GM12873 (cell line): Measurements from ENCODE around the gene GALR3.

Experiments used
- TF ChIP-seq, protein P1 (sequence below): IDR thresholded peaks from 2 replicates; pipeline ENCODE4 v1.5.1; 2012; ENCODE audit warnings: low read depth, mild to moderate bottlenecking, moderate library complexity, low read length, control low read depth; ENCODE audit not compliant: insufficient read depth; ENCODE audit errors: missing control alignments

GALR3 gene

DNA sequence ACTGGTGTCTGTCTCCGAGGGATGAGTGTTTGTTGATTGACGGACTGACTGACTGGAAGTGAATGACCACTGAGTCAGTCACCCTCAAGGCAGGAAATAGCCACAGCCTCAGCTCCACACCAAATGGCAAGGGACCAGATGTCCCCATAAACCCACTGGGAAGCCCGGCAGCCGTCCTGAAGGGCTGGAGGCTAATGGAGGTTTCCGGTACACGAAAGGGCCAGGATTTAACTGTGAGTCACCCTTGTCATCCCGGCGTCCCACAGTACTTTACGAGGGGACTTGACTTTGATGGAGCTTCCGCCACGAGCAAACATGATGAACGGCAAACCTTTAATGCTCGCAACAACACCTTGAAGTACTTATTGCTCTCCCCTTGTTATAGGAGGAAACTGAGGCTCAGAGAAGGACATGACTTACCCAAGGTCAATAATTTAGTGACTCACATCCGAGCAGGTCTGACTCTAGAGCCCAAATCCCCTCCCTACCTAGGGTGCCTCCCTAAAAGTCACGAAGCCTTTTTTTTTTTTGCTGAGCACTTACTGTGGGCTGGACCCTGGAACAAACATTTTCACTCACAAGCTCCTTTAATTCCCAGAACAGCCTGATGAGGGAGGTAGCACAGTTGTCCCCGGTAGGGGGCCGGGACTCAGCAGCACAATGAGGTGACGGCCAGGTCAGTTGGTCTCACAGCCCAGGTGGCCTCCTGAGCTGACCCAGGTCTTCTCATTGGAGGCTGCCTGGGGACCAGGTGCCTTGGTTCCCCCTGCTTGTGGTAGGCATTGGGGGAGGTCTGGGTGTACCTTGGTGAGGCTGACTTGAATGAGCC lies 40.6 kb upstream of the GALR3 start:
- TF ChIP-seq, protein P1, sequence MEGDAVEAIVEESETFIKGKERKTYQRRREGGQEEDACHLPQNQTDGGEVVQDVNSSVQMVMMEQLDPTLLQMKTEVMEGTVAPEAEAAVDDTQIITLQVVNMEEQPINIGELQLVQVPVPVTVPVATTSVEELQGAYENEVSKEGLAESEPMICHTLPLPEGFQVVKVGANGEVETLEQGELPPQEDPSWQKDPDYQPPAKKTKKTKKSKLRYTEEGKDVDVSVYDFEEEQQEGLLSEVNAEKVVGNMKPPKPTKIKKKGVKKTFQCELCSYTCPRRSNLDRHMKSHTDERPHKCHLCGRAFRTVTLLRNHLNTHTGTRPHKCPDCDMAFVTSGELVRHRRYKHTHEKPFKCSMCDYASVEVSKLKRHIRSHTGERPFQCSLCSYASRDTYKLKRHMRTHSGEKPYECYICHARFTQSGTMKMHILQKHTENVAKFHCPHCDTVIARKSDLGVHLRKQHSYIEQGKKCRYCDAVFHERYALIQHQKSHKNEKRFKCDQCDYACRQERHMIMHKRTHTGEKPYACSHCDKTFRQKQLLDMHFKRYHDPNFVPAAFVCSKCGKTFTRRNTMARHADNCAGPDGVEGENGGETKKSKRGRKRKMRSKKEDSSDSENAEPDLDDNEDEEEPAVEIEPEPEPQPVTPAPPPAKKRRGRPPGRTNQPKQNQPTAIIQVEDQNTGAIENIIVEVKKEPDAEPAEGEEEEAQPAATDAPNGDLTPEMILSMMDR, result peak; percentile 18

DNA sequence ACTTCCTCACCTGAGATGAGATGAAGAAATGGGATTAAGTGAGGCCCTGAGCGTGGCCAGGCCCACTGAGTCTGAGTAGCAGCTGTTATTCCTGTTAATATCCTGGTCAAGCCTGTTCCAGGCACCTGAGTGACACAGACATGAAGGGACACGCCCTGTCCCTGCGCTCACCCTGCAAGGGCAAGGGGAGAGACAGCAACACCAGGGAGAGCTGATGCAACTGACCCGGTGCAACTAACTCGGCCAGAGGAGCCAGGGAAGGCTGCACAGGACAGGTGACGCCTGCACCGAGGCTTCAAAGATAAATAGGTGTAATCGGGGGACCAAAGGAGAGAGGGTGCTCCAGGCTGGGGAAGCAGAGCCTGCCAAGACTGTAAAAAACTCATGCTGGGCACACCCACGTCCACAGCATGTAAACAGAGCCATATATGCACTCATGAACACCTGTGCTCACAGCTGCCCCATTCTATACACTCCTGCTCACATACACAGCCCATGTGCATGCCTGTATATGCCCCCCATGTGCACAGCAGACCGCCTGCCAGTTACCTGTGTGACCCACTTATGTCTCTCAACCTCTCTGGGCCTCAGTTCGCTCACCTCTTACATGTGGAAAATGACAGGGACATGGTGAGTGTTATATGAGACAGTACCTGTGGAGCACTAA lies 38.2 kb upstream of the GALR3 start:
- TF ChIP-seq, protein P1, result no peak

DNA sequence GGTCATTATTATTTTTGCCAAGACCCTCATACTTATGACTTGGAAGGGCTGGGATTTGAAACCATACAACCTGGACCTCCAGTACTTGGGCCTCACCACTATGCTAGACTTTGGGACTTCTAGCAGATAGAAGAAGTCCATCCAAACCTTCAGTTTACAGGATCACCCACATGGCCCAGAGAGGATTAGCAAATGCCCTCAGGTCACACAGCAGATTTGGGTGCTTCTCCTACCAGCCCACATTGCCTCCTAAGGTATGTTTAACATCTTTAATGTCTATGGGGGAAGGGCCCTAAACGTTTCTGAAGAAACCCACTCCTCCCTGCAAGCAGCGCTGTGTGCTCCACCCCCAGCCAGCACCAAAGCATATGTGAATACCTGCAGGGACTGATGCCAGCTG lies 32.9 kb upstream of the GALR3 start:
- TF ChIP-seq, protein P1, result no peak

DNA sequence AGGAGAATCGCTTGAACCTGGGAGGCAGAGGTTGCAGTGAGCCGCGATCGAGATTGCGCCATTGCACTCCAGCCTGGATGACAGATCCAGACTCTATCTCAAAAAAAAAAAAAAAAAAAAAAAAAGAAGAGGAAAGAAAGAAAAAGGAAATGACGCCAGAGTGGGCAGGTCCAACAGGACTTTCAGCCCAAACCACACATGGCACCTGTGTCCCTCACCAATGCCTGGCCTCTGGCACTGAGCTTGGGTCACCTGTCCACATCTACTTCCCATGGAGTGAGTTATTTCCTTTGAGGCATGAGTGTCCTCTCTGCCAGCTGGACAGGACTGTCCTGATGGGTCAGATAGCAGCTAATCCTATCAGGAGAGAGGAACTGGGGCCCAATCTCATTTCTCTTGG lies 30.7 kb upstream of the GALR3 start:
- TF ChIP-seq, protein P1, result no peak

DNA sequence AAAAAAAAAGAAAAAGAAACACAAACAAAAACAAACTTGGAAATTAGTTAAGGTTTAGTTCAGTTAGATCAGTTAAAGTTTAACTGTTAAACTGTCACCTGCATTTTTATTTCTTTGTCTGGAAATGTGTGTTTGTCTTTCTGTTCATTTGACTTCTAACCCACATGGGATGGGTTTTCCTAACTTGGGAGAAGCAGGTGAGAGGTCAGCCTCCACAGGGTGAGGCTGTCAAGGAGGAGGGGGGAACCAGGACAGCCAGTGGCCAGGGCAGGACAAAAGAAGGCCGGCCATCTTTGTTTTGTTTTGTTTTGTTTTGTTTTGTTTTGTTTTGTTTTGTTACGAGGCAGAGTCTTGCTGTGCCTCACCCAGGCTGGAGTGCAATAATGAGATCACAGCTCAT lies 28.8 kb upstream of the GALR3 start:
- TF ChIP-seq, protein P1, result no peak

DNA sequence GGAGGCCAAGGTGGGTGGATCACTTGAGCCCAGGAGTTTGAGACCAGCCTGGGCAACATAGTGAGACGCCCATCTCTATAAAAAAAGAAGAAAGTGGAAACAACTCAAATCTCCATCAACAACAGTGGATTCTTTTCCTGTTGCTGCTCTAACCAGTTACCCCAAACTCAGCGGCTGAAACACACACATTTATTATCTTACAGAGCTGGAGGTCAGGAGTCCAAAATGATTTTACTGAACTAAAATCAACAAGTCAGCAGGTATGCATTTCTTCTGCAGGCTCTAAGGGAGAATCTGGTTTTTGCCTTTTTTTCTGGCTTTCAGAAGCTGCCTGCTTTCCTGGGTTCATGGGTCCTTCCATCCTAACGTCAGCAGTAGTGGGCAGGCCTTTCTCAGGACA lies 27.1 kb upstream of the GALR3 start:
- TF ChIP-seq, protein P1, result no peak

DNA sequence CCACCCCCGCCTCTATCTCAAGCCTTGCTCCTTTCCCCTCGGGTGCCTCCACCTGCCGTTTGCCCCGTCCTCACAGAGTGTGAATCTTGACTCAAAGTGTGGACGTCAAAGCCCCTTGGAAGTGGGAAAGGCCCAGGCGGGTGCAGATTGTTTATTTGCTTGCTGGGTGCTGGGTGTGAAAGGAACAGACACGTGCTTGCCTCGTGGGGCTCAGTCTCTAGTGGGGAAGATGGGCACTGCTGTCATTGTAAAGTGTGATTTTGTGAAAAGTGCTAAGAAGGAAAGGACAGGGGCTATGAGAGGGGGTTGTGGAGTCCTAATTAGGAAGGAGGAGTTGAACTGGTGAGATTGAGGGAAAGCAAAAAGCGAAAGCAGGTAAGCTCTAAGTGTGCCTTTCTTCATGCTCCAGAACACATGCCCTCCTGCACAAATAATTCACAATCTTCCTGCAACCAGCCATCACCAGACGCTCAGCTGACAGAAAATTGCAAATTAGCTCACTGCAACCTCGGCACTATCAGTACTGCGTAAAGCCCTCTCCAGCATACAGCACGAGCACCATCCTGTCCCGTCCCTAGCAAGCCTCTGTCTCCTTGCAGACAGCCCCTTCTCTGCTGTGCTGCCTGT lies 25.2 kb upstream of the GALR3 start:
- TF ChIP-seq, protein P1, result no peak
